ENCODE data around the gene LUZP2. TPM values are rescaled to one million over a fixed set of nuclear protein-coding genes. Genes with fewer than 3 reads are reported as not detected.

Gene LUZP2
- total RNA-seq, 2 experiments from 2014 or later = not detected

- Histone ChIP-seq H3K9me2 (ENCODE audit: insufficient read depth, low read length) (no peaks in the 10 kb centered on the region), H3K79me2 (ENCODE audit: insufficient read depth, low read depth, low read length) (no peaks in the 10 kb centered on the region), H3K4me2 (ENCODE audit: low read length) (no peak overlapping the region), H3K36me3 (ENCODE audit: insufficient read depth, low read length) (no peaks in the 10 kb centered on the region), H4K20me1 (ENCODE audit: insufficient read depth, low read length) (no peaks in the 10 kb centered on the region), H3K4me3 (ENCODE audit: low read depth, low read length, poor library complexity, severe bottlenecking) (no peak overlapping the region), H3K27ac (ENCODE audit: low read depth, low read length, poor library complexity, severe bottlenecking) (no peak overlapping the region), H2AFZ (ENCODE audit: low read length) (no peak overlapping the region), H3K9me3 (ENCODE audit: low read length) (no peaks in the 10 kb centered on the region), H3K4me1 (ENCODE audit: insufficient read depth, low read length, poor library complexity, severe bottlenecking) (no peaks in the 10 kb centered on the region)
- BruUV-seq (replicated peaks) = no TSS peak
- no peak for DNase-seq (ENCODE audit: low spot score)
- ChIA-PET POLR2A (interaction anchor here (0.6 kb wide), 1 partner anchor 10 kb away, joined by 3 read pairs; no protein-coding TSS in a partner anchor), CTCF (ENCODE audit: unreplicated experiment) (no interaction called here)
- intact Hi-C loops (cut with micrococcal nuclease; ENCODE audit: unreplicated experiment) = no loop called here
- TF ChIP-seq CTCF (conservative IDR thresholded peaks at IDR 0.05; ENCODE audit: low read length) = no peak
- TF ChIP-seq EZH2phosphoT487 (IDR thresholded peaks at IDR 0.05; ENCODE audit: borderline replicate concordance, low read depth, low read length) = no peak
Measured at GRCh38 chr11:24497831-24498230, 978 bp downstream of the LUZP2 start.

- Histone ChIP-seq H3K4me1 (ENCODE audit: insufficient read depth, low read length, poor library complexity, severe bottlenecking) (no peaks in the 10 kb centered on the region), H3K4me2 (ENCODE audit: low read length) (no peak overlapping the region), H3K4me3 (ENCODE audit: low read depth, low read length, poor library complexity, severe bottlenecking) (no peak overlapping the region), H2AFZ (ENCODE audit: low read length) (no peak overlapping the region), H3K9me2 (ENCODE audit: insufficient read depth, low read length) (no peaks in the 10 kb centered on the region), H3K27ac (ENCODE audit: low read depth, low read length, poor library complexity, severe bottlenecking) (no peak overlapping the region), H3K79me2 (ENCODE audit: insufficient read depth, low read depth, low read length) (no peaks in the 10 kb centered on the region), H3K36me3 (ENCODE audit: insufficient read depth, low read length) (no peaks in the 10 kb centered on the region), H4K20me1 (ENCODE audit: insufficient read depth, low read length) (no peaks in the 10 kb centered on the region), H3K9me3 (ENCODE audit: low read length) (no peaks in the 10 kb centered on the region)
- ChIA-PET CTCF (ENCODE audit: unreplicated experiment) (no interaction called here), POLR2A (no interaction called here)
- BruUV-seq (replicated peaks) = no TSS peak
- no peak for DNase-seq (ENCODE audit: low spot score)
- intact Hi-C loops (cut with micrococcal nuclease; ENCODE audit: unreplicated experiment) = no loop called here
- no peak for TF ChIP-seq EZH2phosphoT487 (IDR thresholded peaks at IDR 0.05; ENCODE audit: borderline replicate concordance, low read depth, low read length)
- TF ChIP-seq CTCF (conservative IDR thresholded peaks at IDR 0.05; ENCODE audit: low read length) = no peak
Measured at GRCh38 chr11:24502425-24502824, 5.6 kb downstream of the LUZP2 start.

- H4K20me1 ChIP-seq (ENCODE audit: insufficient read depth, low read length) = no peaks in the 10 kb centered on the region
- TF ChIP-seq CTCF (conservative IDR thresholded peaks at IDR 0.05; ENCODE audit: low read length) (peak; percentile 43), EZH2phosphoT487 (IDR thresholded peaks at IDR 0.05; ENCODE audit: borderline replicate concordance, low read depth, low read length) (no peak)
- H3K4me2 ChIP-seq (ENCODE audit: low read length) = no peak overlapping the region
- H3K36me3 ChIP-seq (ENCODE audit: insufficient read depth, low read length) = no peaks in the 10 kb centered on the region
- DNase-seq (ENCODE audit: low spot score) = no peak
- no peaks in the 10 kb centered on the region for H3K9me2 ChIP-seq (ENCODE audit: insufficient read depth, low read length)
- no peak overlapping the region for H2AFZ ChIP-seq (ENCODE audit: low read length)
- no peaks in the 10 kb centered on the region for H3K9me3 ChIP-seq (ENCODE audit: low read length)
- BruUV-seq (replicated peaks) = no TSS peak
- intact Hi-C loops (cut with micrococcal nuclease; ENCODE audit: unreplicated experiment) = no loop called here
- ChIA-PET POLR2A (interaction anchor here (0.6 to 0.7 kb wide), 2 partner anchors 10 to 20 kb away, joined by 3 read pairs; no protein-coding TSS in a partner anchor), CTCF (ENCODE audit: unreplicated experiment) (no interaction called here)
- H3K27ac ChIP-seq (ENCODE audit: low read depth, low read length, poor library complexity, severe bottlenecking) = no peak overlapping the region
- H3K4me1 ChIP-seq (ENCODE audit: insufficient read depth, low read length, poor library complexity, severe bottlenecking) = no peaks in the 10 kb centered on the region
- no peak overlapping the region for H3K4me3 ChIP-seq (ENCODE audit: low read depth, low read length, poor library complexity, severe bottlenecking)
- H3K79me2 ChIP-seq (ENCODE audit: insufficient read depth, low read depth, low read length) = no peaks in the 10 kb centered on the region
Measured at GRCh38 chr11:24509114-24509513, 12.3 kb downstream of the LUZP2 start.
